ENCODE data around the gene ELMO2.
"Not testable (repeated sequence)": the region's sequence is repeated elsewhere in the genome, so short reads cannot be mapped to it uniquely, and the experiment has no call there.

ELMO2 gene

DNA sequence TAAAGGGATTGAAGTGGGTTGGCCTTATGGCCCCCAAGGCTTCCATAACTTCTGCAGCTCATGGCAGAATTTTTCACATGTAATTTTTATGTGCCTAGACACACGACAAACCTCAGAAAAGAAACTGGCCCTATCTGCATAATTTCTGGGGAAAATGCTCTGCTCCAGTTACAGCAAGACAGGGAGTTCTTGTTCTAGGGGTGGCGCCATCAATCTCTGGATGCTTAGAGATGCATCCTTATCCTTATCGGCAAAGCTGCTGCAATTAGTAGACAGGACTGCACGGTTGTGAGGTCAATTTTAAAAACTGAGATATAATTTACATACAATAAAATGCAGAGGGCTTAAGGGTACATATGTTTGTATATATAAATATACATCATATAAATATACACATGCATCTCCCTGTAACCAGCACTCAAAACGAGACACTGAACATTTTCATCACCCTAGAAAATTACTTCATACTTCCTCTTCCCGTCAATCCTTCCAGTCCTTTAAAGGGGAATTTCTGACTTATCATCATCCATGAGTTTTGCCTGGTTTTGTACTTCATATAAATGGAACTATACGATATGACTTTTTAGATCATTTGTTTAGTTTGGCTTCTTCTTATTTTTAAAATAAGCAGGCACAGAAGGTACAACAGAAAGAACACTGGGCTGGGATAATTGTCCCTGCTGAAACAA lies 10.2 kb downstream of the ELMO2 start:
- Histone ChIP-seq H3K9me3 (ENCODE audit: insufficient read depth, low read length) (no peaks in the 10 kb centered on the region), H3K27me3 (ENCODE audit: insufficient read depth, insufficient read length) (no peaks in the 10 kb centered on the region), H3K4me3 (ENCODE audit: insufficient read length, low read depth) (no peak overlapping the region), H3K4me1 (ENCODE audit: insufficient read depth, insufficient read length) (no peaks in the 10 kb centered on the region), H3K9ac (ENCODE audit: insufficient read length, low read depth) (no peak overlapping the region), H3K36me3 (ENCODE audit: insufficient read depth, insufficient read length, low read length) (peaks cover 77% of the 10 kb centered on the region)
- DNase-seq (ENCODE audit: low read depth, low spot score): no peak
- TF ChIP-seq YY1 (IDR thresholded peaks at IDR 0.05; ENCODE audit: insufficient read depth, insufficient read length): no peak
- no peak for TF ChIP-seq ZNF274 (IDR thresholded peaks at IDR 0.05; ENCODE audit: low read depth, low read length)
- TF ChIP-seq SUZ12 (IDR thresholded peaks at IDR 0.05; ENCODE audit: extremely low read depth, insufficient read depth, insufficient read length): no peak

DNA sequence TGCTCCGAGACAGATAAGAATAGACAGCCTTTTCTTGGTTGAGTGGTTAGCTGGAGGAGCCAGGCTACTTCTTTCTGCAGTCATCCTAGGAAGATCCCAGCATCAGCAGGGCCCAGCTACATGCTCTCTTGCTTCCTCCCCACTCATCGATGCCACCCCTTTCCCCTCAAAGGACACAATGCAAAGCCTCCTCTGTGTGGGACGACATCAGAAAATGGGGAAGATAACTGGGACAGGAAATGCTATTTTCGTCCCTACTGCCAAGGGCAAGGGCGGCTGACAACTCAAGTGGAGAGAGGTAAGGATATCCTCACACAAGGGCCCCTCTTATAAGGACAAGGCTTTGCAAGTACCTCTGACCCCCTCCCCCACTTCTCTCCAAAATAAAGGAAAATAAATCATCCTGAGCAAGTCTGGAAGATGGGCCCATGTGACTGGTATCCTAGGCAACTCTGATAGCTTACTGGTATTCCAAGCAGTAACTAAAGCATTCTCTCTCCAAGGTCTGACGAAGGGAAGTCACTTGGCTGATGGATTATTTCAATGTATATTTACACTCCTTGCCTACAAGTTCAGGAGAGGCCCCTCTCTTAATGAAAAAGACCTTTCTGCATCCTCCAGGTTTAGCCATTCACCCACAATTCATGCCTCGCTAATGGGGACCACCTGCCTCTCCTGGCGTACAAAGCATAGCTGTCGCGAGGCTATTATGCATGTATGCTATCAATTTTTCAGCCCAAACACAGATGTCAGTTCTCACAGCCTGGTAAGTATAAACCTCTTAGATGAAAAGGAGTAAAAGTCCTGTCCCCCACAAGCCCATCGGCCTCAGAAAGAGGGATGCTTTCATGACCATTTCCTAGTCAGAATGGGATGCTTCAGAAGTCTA lies 11.3 kb downstream of the ELMO2 start:
- Histone ChIP-seq H3K9ac (ENCODE audit: insufficient read length, low read depth) (no peak overlapping the region), H3K27me3 (ENCODE audit: insufficient read depth, insufficient read length) (no peaks in the 10 kb centered on the region), H3K4me3 (ENCODE audit: insufficient read length, low read depth) (no peak overlapping the region), H3K9me3 (ENCODE audit: insufficient read depth, low read length) (no peaks in the 10 kb centered on the region), H3K4me1 (ENCODE audit: insufficient read depth, insufficient read length) (no peaks in the 10 kb centered on the region), H3K36me3 (ENCODE audit: insufficient read depth, insufficient read length, low read length) (peaks cover 87% of the 10 kb centered on the region)
- DNase-seq (ENCODE audit: low read depth, low spot score): no peak
- TF ChIP-seq YY1 (IDR thresholded peaks at IDR 0.05; ENCODE audit: insufficient read depth, insufficient read length) (no peak), SUZ12 (IDR thresholded peaks at IDR 0.05; ENCODE audit: extremely low read depth, insufficient read depth, insufficient read length) (no peak), ZNF274 (IDR thresholded peaks at IDR 0.05; ENCODE audit: low read depth, low read length) (no peak)

DNA sequence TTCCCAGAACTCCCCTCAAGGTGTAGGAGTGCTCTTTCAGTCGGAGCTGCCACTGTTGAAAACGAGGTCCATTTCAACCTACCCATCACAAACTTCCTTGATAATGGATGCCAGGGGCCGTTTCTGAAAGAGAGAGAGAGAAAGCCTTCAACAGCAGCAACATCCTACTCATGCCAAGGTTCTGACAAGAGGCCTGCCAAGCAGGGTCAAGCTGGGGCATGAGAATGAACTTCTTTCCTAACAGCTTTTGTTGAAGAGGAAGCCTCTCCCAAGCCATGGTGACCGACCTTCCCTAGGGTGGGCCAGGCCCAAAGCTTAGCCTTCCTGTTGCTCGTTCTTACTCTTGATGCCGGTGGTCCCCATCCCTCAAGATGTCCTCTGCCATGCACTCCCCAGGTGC lies 12.4 kb downstream of the ELMO2 start:
- no peak for DNase-seq (ENCODE audit: low read depth, low spot score)
- Histone ChIP-seq H3K27me3 (ENCODE audit: insufficient read depth, insufficient read length) (no peaks in the 10 kb centered on the region), H3K9ac (ENCODE audit: insufficient read length, low read depth) (no peak overlapping the region), H3K4me3 (ENCODE audit: insufficient read length, low read depth) (no peak overlapping the region), H3K4me1 (ENCODE audit: insufficient read depth, insufficient read length) (no peaks in the 10 kb centered on the region), H3K9me3 (ENCODE audit: insufficient read depth, low read length) (no peaks in the 10 kb centered on the region), H3K36me3 (ENCODE audit: insufficient read depth, insufficient read length, low read length) (peaks cover 85% of the 10 kb centered on the region)
- no peak for TF ChIP-seq SUZ12 (IDR thresholded peaks at IDR 0.05; ENCODE audit: extremely low read depth, insufficient read depth, insufficient read length)
- no peak for TF ChIP-seq YY1 (IDR thresholded peaks at IDR 0.05; ENCODE audit: insufficient read depth, insufficient read length)
- no peak for TF ChIP-seq ZNF274 (IDR thresholded peaks at IDR 0.05; ENCODE audit: low read depth, low read length)

DNA sequence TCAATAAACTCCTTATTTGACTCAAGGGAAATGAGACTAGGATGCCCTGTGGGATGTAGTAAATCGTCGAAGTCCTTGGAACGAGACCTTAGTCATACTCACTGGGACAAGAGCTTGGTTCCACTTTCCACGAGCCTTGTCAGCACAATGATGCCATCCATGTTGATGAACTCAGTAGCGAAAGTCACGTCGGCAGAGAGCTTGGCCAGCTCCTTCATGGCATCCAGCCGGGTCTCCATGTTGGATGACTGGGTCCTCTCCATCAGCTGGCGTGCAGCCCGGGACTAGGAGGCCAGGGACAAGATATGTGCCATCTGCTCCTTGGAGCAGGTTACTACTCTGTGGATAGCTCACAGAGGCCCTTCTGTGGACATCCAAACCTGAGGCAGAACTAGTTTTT lies 17.5 kb downstream of the ELMO2 start:
- no peak for TF ChIP-seq SUZ12 (IDR thresholded peaks at IDR 0.05; ENCODE audit: extremely low read depth, insufficient read depth, insufficient read length)
- no peak for TF ChIP-seq ZNF274 (IDR thresholded peaks at IDR 0.05; ENCODE audit: low read depth, low read length)
- no peak for TF ChIP-seq YY1 (IDR thresholded peaks at IDR 0.05; ENCODE audit: insufficient read depth, insufficient read length)
- Histone ChIP-seq H3K4me1 (ENCODE audit: insufficient read depth, insufficient read length) (no peaks in the 10 kb centered on the region), H3K9ac (ENCODE audit: insufficient read length, low read depth) (no peak overlapping the region), H3K4me3 (ENCODE audit: insufficient read length, low read depth) (no peak overlapping the region), H3K27me3 (ENCODE audit: insufficient read depth, insufficient read length) (no peaks in the 10 kb centered on the region), H3K9me3 (ENCODE audit: insufficient read depth, low read length) (no peaks in the 10 kb centered on the region), H3K36me3 (ENCODE audit: insufficient read depth, insufficient read length, low read length) (peaks cover 93% of the 10 kb centered on the region)
- DNase-seq (ENCODE audit: low read depth, low spot score): no peak

DNA sequence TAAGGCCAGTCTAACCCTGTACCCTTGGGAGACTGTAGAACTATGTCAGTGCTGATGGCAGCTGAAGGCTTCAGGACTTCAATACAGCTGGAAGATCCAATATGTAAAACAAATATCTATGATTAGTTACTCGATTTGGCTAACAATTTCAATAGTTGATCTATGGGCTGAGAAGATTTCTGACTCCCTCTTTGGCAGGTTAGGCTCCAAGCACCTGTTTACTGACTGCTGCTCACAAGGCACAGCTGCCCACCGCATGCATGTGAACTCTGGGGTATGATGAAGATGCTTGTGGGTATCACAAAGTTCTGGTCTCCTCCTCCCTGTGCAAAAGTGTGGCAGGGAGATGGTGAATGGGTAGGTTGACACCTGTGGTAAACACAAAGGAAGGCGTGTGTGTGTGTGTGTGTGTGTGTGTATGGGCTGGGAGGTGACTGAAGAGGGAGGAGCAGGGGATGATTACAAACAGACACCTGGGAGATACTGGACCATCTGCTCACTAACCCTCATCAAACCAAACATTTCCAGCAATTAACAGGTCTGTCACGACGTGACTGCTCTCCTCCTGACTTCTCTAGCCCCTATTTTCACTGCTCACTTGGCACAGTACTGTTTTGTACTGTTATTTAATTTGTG lies 18.1 kb downstream of the ELMO2 start:
- Histone ChIP-seq H3K4me3 (ENCODE audit: insufficient read length, low read depth) (no peak overlapping the region), H3K36me3 (ENCODE audit: insufficient read depth, insufficient read length, low read length) (peaks cover 93% of the 10 kb centered on the region), H3K4me1 (ENCODE audit: insufficient read depth, insufficient read length) (no peaks in the 10 kb centered on the region), H3K9ac (ENCODE audit: insufficient read length, low read depth) (no peak overlapping the region), H3K27me3 (ENCODE audit: insufficient read depth, insufficient read length) (no peaks in the 10 kb centered on the region), H3K9me3 (ENCODE audit: insufficient read depth, low read length) (no peaks in the 10 kb centered on the region)
- DNase-seq (ENCODE audit: low read depth, low spot score): no peak
- no peak for TF ChIP-seq SUZ12 (IDR thresholded peaks at IDR 0.05; ENCODE audit: extremely low read depth, insufficient read depth, insufficient read length)
- no peak for TF ChIP-seq YY1 (IDR thresholded peaks at IDR 0.05; ENCODE audit: insufficient read depth, insufficient read length)
- no peak for TF ChIP-seq ZNF274 (IDR thresholded peaks at IDR 0.05; ENCODE audit: low read depth, low read length)

DNA sequence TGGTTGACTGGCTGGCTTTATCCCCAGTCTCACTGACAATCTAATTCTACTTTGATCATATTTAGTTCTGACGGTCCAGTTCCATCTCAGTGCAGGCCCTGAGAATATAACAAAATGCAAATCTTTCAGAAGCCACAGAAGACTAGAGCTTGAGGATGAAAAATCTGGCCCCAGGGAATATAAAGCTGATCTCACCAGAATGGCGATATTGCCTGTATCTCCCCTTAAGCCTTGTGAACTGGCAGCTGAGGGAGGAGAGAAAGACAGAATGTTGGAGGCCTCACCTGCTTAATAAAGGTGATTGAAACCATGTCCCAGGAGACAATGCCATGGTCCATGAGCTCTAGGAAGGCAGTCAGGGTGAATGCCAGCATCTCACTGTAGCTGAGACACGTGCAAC lies 19.4 kb downstream of the ELMO2 start:
- not testable (repeated sequence) for H3K4me3 ChIP-seq (ENCODE audit: insufficient read length, low read depth); H3K4me1 ChIP-seq (ENCODE audit: insufficient read depth, insufficient read length); H3K9me3 ChIP-seq (ENCODE audit: insufficient read depth, low read length); H3K9ac ChIP-seq (ENCODE audit: insufficient read length, low read depth); H3K27me3 ChIP-seq (ENCODE audit: insufficient read depth, insufficient read length); DNase-seq (ENCODE audit: low read depth, low spot score)
- H3K36me3 ChIP-seq (ENCODE audit: insufficient read depth, insufficient read length, low read length): peaks cover 91% of the 10 kb centered on the region

DNA sequence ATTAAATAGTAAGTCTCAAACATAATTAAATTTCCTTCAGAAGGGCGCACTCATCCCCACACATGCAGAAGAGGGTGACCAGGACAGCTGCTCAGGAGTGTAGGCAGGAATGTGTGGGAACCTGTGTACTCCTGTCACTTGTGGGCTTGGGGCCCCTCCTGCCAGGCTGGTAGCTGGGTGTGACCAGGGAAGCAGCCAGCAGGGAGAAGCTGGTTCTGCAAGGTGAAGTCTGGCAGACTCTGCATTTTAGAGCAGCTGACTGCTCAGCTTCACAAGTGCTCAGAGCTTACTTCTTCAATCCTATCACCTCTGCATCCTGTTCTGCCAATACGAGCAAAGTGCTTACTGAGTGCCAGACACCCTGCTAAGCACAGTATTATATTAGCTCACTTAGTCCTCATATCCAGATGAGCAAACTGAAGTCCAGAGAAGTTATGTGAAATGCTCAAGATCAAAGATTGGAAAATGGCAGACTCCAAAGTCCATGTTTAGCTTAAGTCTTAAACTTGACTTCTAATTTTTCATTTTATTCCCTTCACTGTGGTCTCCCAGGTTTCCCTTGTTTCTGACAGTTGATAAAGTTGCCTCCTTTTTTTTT lies 27.9 kb downstream of the ELMO2 start:
- no peak for TF ChIP-seq SUZ12 (IDR thresholded peaks at IDR 0.05; ENCODE audit: extremely low read depth, insufficient read depth, insufficient read length)
- TF ChIP-seq YY1 (IDR thresholded peaks at IDR 0.05; ENCODE audit: insufficient read depth, insufficient read length): no peak
- TF ChIP-seq ZNF274 (IDR thresholded peaks at IDR 0.05; ENCODE audit: low read depth, low read length): no peak
- H3K27me3 ChIP-seq (ENCODE audit: insufficient read depth, insufficient read length): no peaks in the 10 kb centered on the region
- H3K4me3 ChIP-seq (ENCODE audit: insufficient read length, low read depth): no peak overlapping the region
- peaks cover 92% of the 10 kb centered on the region for H3K36me3 ChIP-seq (ENCODE audit: insufficient read depth, insufficient read length, low read length)
- H3K9ac ChIP-seq (ENCODE audit: insufficient read length, low read depth): no peak overlapping the region
- DNase-seq (ENCODE audit: low read depth, low spot score): no peak
- no peaks in the 10 kb centered on the region for H3K9me3 ChIP-seq (ENCODE audit: insufficient read depth, low read length)
- no peaks in the 10 kb centered on the region for H3K4me1 ChIP-seq (ENCODE audit: insufficient read depth, insufficient read length)
